GM20431 (cell line): ENCODE results near the gene ATM.
"Not testable (repeated sequence)": the region's sequence is repeated elsewhere in the genome, so short reads cannot be mapped to it uniquely, and the experiment has no call there.

Source experiments
- in situ Hi-C: fragments of 300-500 bp; cut with MseI, MboI; formaldehyde crosslinking; loops from one replicate; pipeline ENCODE4 v1.15.0; 2020; ENCODE audit warnings: low sequenced_read_pairs; ENCODE audit not compliant: unreplicated experiment

Gene ATM

GRCh38 chr11:108278546-108278945 lies 55.7 kb downstream of the ATM start:
- in situ Hi-C loops: no loop called here

- in situ Hi-C loops: no loop called here
Measured at GRCh38 chr11:108278954-108279353, 56.1 kb downstream of the ATM start.

GRCh38 chr11:108286370-108286769 lies 63.5 kb downstream of the ATM start:
- in situ Hi-C loops: no loop called here

- in situ Hi-C loops: no loop called here
Measured at GRCh38 chr11:108286956-108287355, 64.1 kb downstream of the ATM start.

GRCh38 chr11:108289066-108289465 lies 66.2 kb downstream of the ATM start:
- in situ Hi-C loops: not testable (repeated sequence)

- in situ Hi-C loops: no loop called here
Measured at GRCh38 chr11:108289699-108290098, 66.8 kb downstream of the ATM start.

- in situ Hi-C loops: no loop called here
Measured at GRCh38 chr11:108293229-108293628, 70.4 kb downstream of the ATM start.

GRCh38 chr11:108302121-108302785 lies 79.4 kb downstream of the ATM start:
- in situ Hi-C loops: no loop called here

- in situ Hi-C loops: no loop called here
Measured at GRCh38 chr11:108307751-108308150, 84.9 kb downstream of the ATM start.

GRCh38 chr11:108313444-108313843 lies 90.6 kb downstream of the ATM start:
- in situ Hi-C loops: no loop called here

GRCh38 chr11:108316061-108316460 lies 93.2 kb downstream of the ATM start:
- in situ Hi-C loops: no loop called here

- in situ Hi-C loops: no loop called here
Measured at GRCh38 chr11:108319541-108320145, 96.8 kb downstream of the ATM start.

- in situ Hi-C loops: no loop called here
Measured at GRCh38 chr11:108322666-108323065, 99.8 kb downstream of the ATM start.

- in situ Hi-C loops: no loop called here
Measured at GRCh38 chr11:108324587-108324986, 101.7 kb downstream of the ATM start.

GRCh38 chr11:108333403-108333899 lies 110.6 kb downstream of the ATM start:
- in situ Hi-C loops: no loop called here

GRCh38 chr11:108338750-108339149 lies 115.9 kb downstream of the ATM start:
- in situ Hi-C loops: no loop called here

GRCh38 chr11:108340973-108341372 lies 118.1 kb downstream of the ATM start:
- in situ Hi-C loops: no loop called here

GRCh38 chr11:108341654-108342053 lies 118.8 kb downstream of the ATM start:
- in situ Hi-C loops: no loop called here

GRCh38 chr11:108343714-108344113 lies 120.8 kb downstream of the ATM start:
- in situ Hi-C loops: no loop called here

GRCh38 chr11:108345767-108346166 lies 122.9 kb downstream of the ATM start:
- in situ Hi-C loops: no loop called here

GRCh38 chr11:108346451-108346850 lies 123.6 kb downstream of the ATM start:
- in situ Hi-C loops: no loop called here

GRCh38 chr11:108351468-108351867 lies 128.6 kb downstream of the ATM start:
- in situ Hi-C loops: no loop called here
